ENCODE results near the gene SERPINB5.

GRCh38 chr18:63539904-63540510 lies 63.2 kb downstream of the SERPINB5 start:
- TF ChIP-seq CTCF (CRISPR knock-in tag; IDR thresholded peaks at IDR 0.05) (no peak), HMG20A (CRISPR knock-in tag; IDR thresholded peaks at IDR 0.05; ENCODE audit: borderline replicate concordance) (no peak), KAT7 (CRISPR knock-in tag; IDR thresholded peaks at IDR 0.05; ENCODE audit: borderline replicate concordance) (no peak), EP300 (IDR thresholded peaks at IDR 0.05; ENCODE audit: low read depth in 2 of 2, low read length in 2 of 2) (no peak), EP300 (CRISPR knock-in tag; IDR thresholded peaks at IDR 0.05; ENCODE audit: borderline replicate concordance) (no peak), ELF1 (CRISPR knock-in tag; IDR thresholded peaks at IDR 0.05) (no peak), ZNF747 (CRISPR knock-in tag; IDR thresholded peaks at IDR 0.05; ENCODE audit: borderline replicate concordance) (no peak), CREM (IDR thresholded peaks at IDR 0.05) (no peak), CREM (CRISPR knock-in tag; IDR thresholded peaks at IDR 0.05) (no peak), POLR2A (IDR thresholded peaks at IDR 0.05; ENCODE audit: insufficient read depth in 1 of 2, low read depth in 2 of 2, low read length in 2 of 2) (no peak)
